Erythroblast (primary cell): Measurements from ENCODE around the gene LRRC1.

ENCODE experiments used
- GATA1 ChIP-seq: IDR thresholded peaks from 2 replicates; pipeline ENCODE4 v1.6.1; 2011; ENCODE audit warnings: low read depth, mild to moderate bottlenecking, control low read depth, low read length, moderate library complexity
- POLR2A ChIP-seq: IDR thresholded peaks from 2 replicates; pipeline ENCODE4 v1.6.1; 2011; ENCODE audit warnings: mild to moderate bottlenecking, low read length

- TF ChIP-seq POLR2A: no peak
- no peak for TF ChIP-seq GATA1
Observed at GRCh38 chr6:53924277-53924676, 129.5 kb downstream of the LRRC1 start.
